ENCODE results near the gene SNX14. TPM values are rescaled to one million over a fixed set of nuclear protein-coding genes. Genes with fewer than 3 reads are reported as not detected.
"Not testable (repeated sequence)": the region's sequence is repeated elsewhere in the genome, so short reads cannot be mapped to it uniquely, and the experiment has no call there.

SNX14 gene
- total RNA-seq, 1 donor from 2014 or later: 63.2 TPM

- H3K4me3 ChIP-seq: no peak overlapping the region
- no peaks in the 10 kb centered on the region for H3K9me3 ChIP-seq
- H3K27me3 ChIP-seq: no peaks in the 10 kb centered on the region
- TF ChIP-seq CTCF (IDR thresholded peaks at IDR 0.05): no peak
- no peak overlapping the region for H3K27ac ChIP-seq
- no peaks in the 10 kb centered on the region for H3K4me1 ChIP-seq
- intact Hi-C loops (cut with DNase I): no loop called here
- peaks cover 8 to 31% of the 10 kb centered on the region in 2 donors for H3K36me3 ChIP-seq
- no peak for DNase-seq (ENCODE audit: low spot score in 2 of 2)
These were observed 41.0 kb downstream of the SNX14 start for GRCh38 chr6:85552652-85553051.

- Histone ChIP-seq H3K9me3 (no peaks in the 10 kb centered on the region), H3K36me3 (peaks cover 13 to 42% of the 10 kb centered on the region in 2 donors), H3K27me3 (no peaks in the 10 kb centered on the region), H3K27ac (no peak overlapping the region), H3K4me3 (no peak overlapping the region), H3K4me1 (no peaks in the 10 kb centered on the region)
- TF ChIP-seq CTCF (IDR thresholded peaks at IDR 0.05): no peak
- intact Hi-C loops (cut with DNase I): no loop called here
- DNase-seq (ENCODE audit: low spot score in 2 of 2): no peak
These were observed 42.4 kb downstream of the SNX14 start for GRCh38 chr6:85551264-85551663.

- intact Hi-C loops (cut with DNase I): no loop called here
- H3K36me3 ChIP-seq: peaks cover 10 to 33% of the 10 kb centered on the region in 2 donors
- H3K4me3 ChIP-seq: no peak overlapping the region
- DNase-seq (ENCODE audit: low spot score in 2 of 2): no peak
- H3K4me1 ChIP-seq: no peaks in the 10 kb centered on the region
- TF ChIP-seq CTCF (IDR thresholded peaks at IDR 0.05): no peak
- H3K9me3 ChIP-seq: no peaks in the 10 kb centered on the region
- H3K27me3 ChIP-seq: no peaks in the 10 kb centered on the region
- H3K27ac ChIP-seq: no peak overlapping the region
These were observed 45.9 kb downstream of the SNX14 start for GRCh38 chr6:85547719-85548118.

- DNase-seq (ENCODE audit: low spot score in 2 of 2): no peak
- Histone ChIP-seq H3K27ac (no peak overlapping the region), H3K9me3 (no peaks in the 10 kb centered on the region), H3K4me3 (no peak overlapping the region), H3K4me1 (no peaks in the 10 kb centered on the region), H3K27me3 (no peaks in the 10 kb centered on the region), H3K36me3 (peaks cover 17 to 35% of the 10 kb centered on the region in 2 donors)
- TF ChIP-seq CTCF (IDR thresholded peaks at IDR 0.05): no peak
- intact Hi-C loops (cut with DNase I): no loop called here
These were observed 48.9 kb downstream of the SNX14 start for GRCh38 chr6:85544776-85545175.

- Histone ChIP-seq H3K36me3 (peaks cover 12 to 31% of the 10 kb centered on the region in 2 donors), H3K4me1 (peaks cover 0 to 10% of the 10 kb centered on the region in 2 donors), H3K4me3 (no peak overlapping the region), H3K27ac (peak overlapping the region in 1 of 2 donors; percentile 56), H3K9me3 (no peaks in the 10 kb centered on the region), H3K27me3 (no peaks in the 10 kb centered on the region)
- DNase-seq (ENCODE audit: low spot score in 2 of 2): no peak
- TF ChIP-seq CTCF (IDR thresholded peaks at IDR 0.05): peak; percentile 17 to 60 (median 58)
- intact Hi-C loops (cut with DNase I): loop anchor here (1.0 to 5.0 kb wide), 2 partner anchors 55 to 182 kb away; no protein-coding TSS in a partner anchor
These were observed 56.6 kb downstream of the SNX14 start for GRCh38 chr6:85537055-85537494.

- H3K36me3 ChIP-seq: peaks cover 29 to 70% of the 10 kb centered on the region in 2 donors
- H3K4me3 ChIP-seq; H3K27me3 ChIP-seq; DNase-seq (ENCODE audit: low spot score in 2 of 2); H3K4me1 ChIP-seq; intact Hi-C loops (cut with DNase I); H3K27ac ChIP-seq; H3K9me3 ChIP-seq: not testable (repeated sequence)
These were observed 69.4 kb downstream of the SNX14 start for GRCh38 chr6:85524281-85524680.
